DND-41 (cell line): ENCODE results near the gene SEC31B.

Experiments
- ATAC-seq: fragments of 200-7000 bp; cut with Tn5 transposase; 3 replicates; pipeline ENCODE4 v1.9.1; 2021; ENCODE audit warnings: low read depth; ENCODE audit not compliant: insufficient read depth
- DNase-seq: peaks from one replicate; pipeline ENCODE4 v3.0.0-alpha.2; 2020
- H2AFZ ChIP-seq: 2 replicates; pipeline ENCODE4 v1.6.0; 2012; ENCODE audit warnings: low read depth, low read length
- H3K27ac ChIP-seq: 2 replicates; pipeline ENCODE4 v1.5.1; 2012; ENCODE audit warnings: low read length, inconsistent platforms
- H3K27me3 ChIP-seq: fragments of 200-600 bp; sonication (generic); 2 replicates; pipeline ENCODE4 v1.6.0; 2012; ENCODE audit warnings: low read length, mild to moderate bottlenecking, inconsistent platforms; ENCODE audit not compliant: insufficient read depth, poor library complexity
- H3K36me3 ChIP-seq: 2 replicates; pipeline ENCODE4 v1.5.1; 2012; ENCODE audit warnings: low read length, inconsistent platforms; ENCODE audit not compliant: insufficient read depth
- H3K4me1 ChIP-seq: 2 replicates; pipeline ENCODE4 v1.5.1; 2012; ENCODE audit warnings: mild to moderate bottlenecking, low read length; ENCODE audit not compliant: insufficient read depth
- H3K4me2 ChIP-seq: 2 replicates; pipeline ENCODE4 v1.6.0; 2012; ENCODE audit warnings: mild to moderate bottlenecking, moderate library complexity, low read length, inconsistent platforms; ENCODE audit not compliant: insufficient read depth
- H3K4me3 ChIP-seq, 2 experiments: fragments of 200-600 bp in 1 of 2; shearing (Covaris generic) in 1 of 2; 2 replicates each; pipeline ENCODE4 v1.5.1; 2012 to 2016; ENCODE audit warnings: inconsistent platforms in 2 of 2, low read length in 2 of 2, mild to moderate bottlenecking in 2 of 2, low read depth in 1 of 2, moderate library complexity in 1 of 2
- H3K79me2 ChIP-seq: 2 replicates; pipeline ENCODE4 v1.6.0; 2012; ENCODE audit warnings: low read length, inconsistent platforms; ENCODE audit not compliant: insufficient read depth
- H3K9ac ChIP-seq: 2 replicates; pipeline ENCODE4 v1.6.0; 2012; ENCODE audit warnings: low read depth, mild to moderate bottlenecking, inconsistent platforms, low read length, moderate library complexity
- H3K9me3 ChIP-seq: 2 replicates; pipeline ENCODE4 v1.5.1; 2012; ENCODE audit warnings: low read length, moderate library complexity, mild to moderate bottlenecking, inconsistent platforms; ENCODE audit not compliant: insufficient read depth, severe bottlenecking
- H4K20me1 ChIP-seq: 2 replicates; pipeline ENCODE4 v1.6.0; 2012; ENCODE audit warnings: low read length; ENCODE audit not compliant: insufficient read depth
- CTCF ChIP-seq: IDR thresholded peaks from 2 replicates; pipeline ENCODE4 v1.5.1; 2012; ENCODE audit warnings: borderline replicate concordance, low read length, moderate library complexity, mild to moderate bottlenecking; ENCODE audit not compliant: poor library complexity, severe bottlenecking; ENCODE audit errors: extremely low read depth
- EZH2 ChIP-seq: IDR thresholded peaks from 3 replicates; pipeline ENCODE4 v1.6.1; 2012; ENCODE audit warnings: borderline replicate concordance, low read depth, mild to moderate bottlenecking, moderate library complexity, low read length, inconsistent platforms; ENCODE audit not compliant: severe bottlenecking

SEC31B gene

GRCh38 chr10:100554902-100555301, 35.2 kb upstream of the SEC31B start:
- no peak for ATAC-seq
- no peaks in the 10 kb centered on the region for H3K79me2 ChIP-seq
- no peaks in the 10 kb centered on the region for H3K9me3 ChIP-seq
- H2AFZ ChIP-seq: no peak overlapping the region
- TF ChIP-seq CTCF (no peak), EZH2 (no peak)
- no peak overlapping the region for H3K9ac ChIP-seq
- H3K36me3 ChIP-seq: peaks cover 39% of the 10 kb centered on the region
- H3K4me1 ChIP-seq: no peaks in the 10 kb centered on the region
- no peak overlapping the region for H3K27ac ChIP-seq
- H3K27me3 ChIP-seq: no peaks in the 10 kb centered on the region
- H3K4me2 ChIP-seq: no peak overlapping the region
- 0 out of 2 replicates have a peak, but pooled peaks cover 2% of the 10 kb centered on the region for H4K20me1 ChIP-seq
- DNase-seq: no peak
- no peak overlapping the region for H3K4me3 ChIP-seq

- no peak for DNase-seq
- no peak for ATAC-seq
- H4K20me1 ChIP-seq: 0 out of 2 replicates have a peak, but pooled peaks cover 5% of the 10 kb centered on the region
- no peak overlapping the region for H3K4me2 ChIP-seq
- TF ChIP-seq EZH2 (no peak), CTCF (no peak)
- H3K27ac ChIP-seq: no peak overlapping the region
- H3K9ac ChIP-seq: no peak overlapping the region
- H3K4me3 ChIP-seq: no peak overlapping the region
- no peak overlapping the region for H2AFZ ChIP-seq
- no peaks in the 10 kb centered on the region for H3K79me2 ChIP-seq
- no peaks in the 10 kb centered on the region for H3K4me1 ChIP-seq
- H3K9me3 ChIP-seq: no peaks in the 10 kb centered on the region
- peaks cover 49% of the 10 kb centered on the region for H3K36me3 ChIP-seq
- no peaks in the 10 kb centered on the region for H3K27me3 ChIP-seq
Measured at GRCh38 chr10:100553929-100554328, 34.3 kb upstream of the SEC31B start.

GRCh38 chr10:100551738-100552137, 32.1 kb upstream of the SEC31B start:
- Histone ChIP-seq H3K27me3 (no peaks in the 10 kb centered on the region), H3K36me3 (peaks cover 70% of the 10 kb centered on the region), H3K4me3 (no peak overlapping the region), H4K20me1 (0 out of 2 replicates have a peak, but pooled peaks cover 3% of the 10 kb centered on the region), H3K79me2 (no peaks in the 10 kb centered on the region), H3K9ac (no peak overlapping the region), H3K27ac (no peak overlapping the region), H3K4me1 (no peaks in the 10 kb centered on the region), H2AFZ (no peak overlapping the region), H3K4me2 (no peak overlapping the region), H3K9me3 (no peaks in the 10 kb centered on the region)
- DNase-seq (no peak), ATAC-seq (peak; percentile 53)
- TF ChIP-seq EZH2 (no peak), CTCF (no peak)

- H3K79me2 ChIP-seq: no peaks in the 10 kb centered on the region
- H3K27me3 ChIP-seq: no peaks in the 10 kb centered on the region
- no peak overlapping the region for H2AFZ ChIP-seq
- H3K27ac ChIP-seq: no peak overlapping the region
- H3K4me3 ChIP-seq: no peak overlapping the region
- H3K9ac ChIP-seq: no peak overlapping the region
- DNase-seq: no peak
- peaks cover 74% of the 10 kb centered on the region for H3K36me3 ChIP-seq
- H3K4me1 ChIP-seq: no peaks in the 10 kb centered on the region
- H3K4me2 ChIP-seq: no peak overlapping the region
- TF ChIP-seq CTCF: no peak
- no peak for TF ChIP-seq EZH2
- H3K9me3 ChIP-seq: no peaks in the 10 kb centered on the region
- no peak for ATAC-seq
- 0 out of 2 replicates have a peak, but pooled peaks cover 3% of the 10 kb centered on the region for H4K20me1 ChIP-seq
Measured at GRCh38 chr10:100551196-100551595, 31.5 kb upstream of the SEC31B start.
